Fibroblast of pulmonary artery (primary cell): ENCODE results near the gene CCDC12.

Experiments used
- DNase-seq: peaks from one replicate; pipeline ENCODE4 v3.0.0-alpha.2; 2010; ENCODE audit warnings: low read depth
- H3K4me3 ChIP-seq: replicated peaks from 2 replicates; pipeline ENCODE4 v1.5.1; 2011; ENCODE audit warnings: low read depth, mild to moderate bottlenecking, control low read depth, low read length, moderate library complexity
- CTCF ChIP-seq: IDR thresholded peaks from 2 replicates; pipeline ENCODE4 v1.5.1; 2011; ENCODE audit warnings: mild to moderate bottlenecking, control low read depth, low read length, inconsistent platforms; ENCODE audit errors: missing control alignments

CCDC12 gene

DNA sequence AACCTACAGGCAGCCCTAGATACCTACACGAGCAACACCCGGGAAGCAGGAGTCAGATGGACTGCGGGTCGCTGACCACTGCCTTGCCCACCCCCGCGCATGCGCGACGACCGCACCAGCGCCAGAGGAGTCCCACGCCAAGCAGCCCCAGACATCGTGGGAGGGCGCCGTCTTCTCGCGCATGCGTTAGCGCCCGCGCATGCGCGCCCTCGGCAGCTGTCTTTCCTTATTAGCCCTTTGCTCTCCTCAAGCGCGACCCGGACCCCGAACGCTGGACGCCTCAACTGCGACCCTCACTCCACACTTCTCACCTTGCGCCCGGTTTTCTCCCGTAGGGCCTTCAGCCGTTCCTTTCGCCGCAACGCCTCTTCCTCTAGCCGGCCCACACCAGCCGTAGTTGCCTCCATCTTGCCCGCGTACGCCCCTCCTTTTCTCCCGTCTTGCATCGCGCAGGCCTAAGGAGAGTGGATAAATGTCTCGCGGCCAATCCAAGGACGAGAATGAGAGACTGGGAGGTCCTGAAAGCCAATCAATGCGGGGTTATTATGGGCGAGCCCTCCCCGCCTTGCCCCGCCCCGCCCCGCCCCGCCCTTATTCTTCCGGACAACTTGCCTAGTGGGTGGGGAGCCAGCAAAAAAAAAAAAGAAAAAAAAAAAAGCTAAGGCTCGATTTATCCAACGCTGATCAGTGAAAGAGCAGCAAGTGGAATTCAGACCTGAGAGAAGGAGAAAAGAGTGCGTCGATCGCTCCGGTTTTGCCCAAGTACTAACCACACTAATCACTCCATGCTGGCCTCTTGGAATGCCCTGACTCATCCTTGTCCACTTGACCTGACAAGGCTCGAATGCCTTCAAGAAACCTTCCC is at the start of gene CCDC12:
Gene CCDC12, minus strand, starts transcription at position 420 of the 865 bp plus-strand sequence. Its CDS starts 13 bp downstream, at position 407.
- peak within 1 kb of the TSS; percentile 98 for H3K4me3 ChIP-seq
- TF ChIP-seq CTCF: no peak
- peak; percentile 99 for DNase-seq

GRCh38 chr3:47024932-47025331 is 48.4 kb upstream of the CCDC12 start:
- peak; percentile 34 for DNase-seq
- peak; percentile 3 for TF ChIP-seq CTCF
- no peak overlapping the region for H3K4me3 ChIP-seq

DNA sequence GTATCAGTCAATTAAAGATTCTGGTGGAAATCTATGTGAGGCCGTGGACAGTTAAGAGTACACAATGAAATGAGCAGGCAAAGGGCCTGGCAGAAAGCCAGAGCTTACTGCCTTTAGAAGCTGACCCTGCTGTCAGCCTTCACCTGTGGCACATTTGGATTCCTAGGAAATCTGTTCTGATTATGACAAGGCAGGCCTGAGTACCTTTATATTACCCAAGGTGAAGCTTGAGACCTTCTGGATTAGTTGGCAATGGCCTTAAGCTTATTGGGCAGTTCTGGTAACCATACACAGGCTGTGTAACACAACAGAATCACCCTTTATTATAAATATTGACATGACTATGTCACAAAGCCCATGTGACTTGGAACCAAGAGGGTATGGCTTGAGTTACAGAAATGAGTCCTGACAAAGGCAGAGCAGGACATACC is 46.1 kb upstream of the CCDC12 start:
- H3K4me3 ChIP-seq: no peak overlapping the region
- DNase-seq: peak; percentile 24
- no peak for TF ChIP-seq CTCF

- no peak for DNase-seq
- no peak for TF ChIP-seq CTCF
- H3K4me3 ChIP-seq: no peak overlapping the region
These were observed 43.8 kb upstream of the CCDC12 start for GRCh38 chr3:47020311-47020710.

DNA sequence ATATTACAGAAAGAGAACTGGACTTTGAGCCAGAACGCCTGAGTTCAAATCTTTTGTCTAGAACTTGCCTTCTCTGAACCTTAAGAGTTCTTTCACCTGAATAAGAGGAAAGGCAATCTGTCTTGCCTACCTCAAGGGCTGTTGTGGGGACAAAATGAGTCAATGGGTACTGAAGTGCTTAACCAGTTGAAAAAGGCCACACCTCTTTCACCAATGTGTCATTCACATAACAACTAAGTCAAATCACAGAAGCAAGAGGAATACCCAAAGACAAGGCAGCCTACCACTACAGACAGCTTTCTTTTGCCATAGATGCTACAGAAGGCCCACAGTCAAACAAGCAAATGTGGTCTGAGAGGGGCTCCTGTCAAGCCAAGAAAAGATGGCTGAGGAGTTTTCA is 42.7 kb upstream of the CCDC12 start:
- DNase-seq: no peak

GRCh38 chr3:47018269-47018611 is 41.7 kb upstream of the CCDC12 start:
- no peak for DNase-seq

More for the DNA sequence above, 42.7 kb upstream of the CCDC12 start:
- TF ChIP-seq CTCF: no peak
- no peak overlapping the region for H3K4me3 ChIP-seq

More at GRCh38 chr3:47018269-47018611, 41.7 kb upstream of the CCDC12 start:
- no peak for TF ChIP-seq CTCF
- no peak overlapping the region for H3K4me3 ChIP-seq
